GM12878 (cell line): ENCODE measurements around the gene CFAP54.

Experiments
- BHLHE40 ChIP-seq, 2 experiments: fragments of 450-650 bp in 1 of 2; IDR thresholded peaks; 2 replicates each; pipeline ENCODE4 v1.6.1; 2011 to 2017; ENCODE audit warnings: low read depth in 2 of 2, borderline replicate concordance in 1 of 2, improper control_type of control experiment in 1 of 2, low read length in 1 of 2, mild to moderate bottlenecking in 1 of 2
- CEBPB ChIP-seq, 2 experiments: fragments of 150-350 bp in 1 of 2; IDR thresholded peaks; 2 replicates each; pipeline ENCODE4 v1.6.1; 2012 to 2014; ENCODE audit warnings: low read depth in 2 of 2, low read length in 2 of 2, borderline replicate concordance in 1 of 2, inconsistent platforms in 1 of 2
- CTCF ChIP-seq, 3 experiments: IDR thresholded peaks in 2 of 3; conservative IDR thresholded peaks in 1 of 3; 2 replicates each; pipeline ENCODE4 v1.5.1; 2011; ENCODE audit warnings: low read depth in 3 of 3, low read length in 3 of 3, mild to moderate bottlenecking in 3 of 3, control low read depth in 2 of 3, moderate library complexity in 2 of 3, inconsistent platforms in 1 of 3, mixed read lengths in 1 of 3; ENCODE audit not compliant: control insufficient read depth in 2 of 3, insufficient read depth in 1 of 3; ENCODE audit errors: extremely low read depth in 1 of 3
- EP300 ChIP-seq, 2 experiments: fragments of 150-350 bp in 1 of 2; IDR thresholded peaks; 2 replicates each; pipeline ENCODE4 v1.6.1; 2011 to 2012; ENCODE audit warnings: low read depth in 2 of 2, low read length in 2 of 2, borderline replicate concordance in 1 of 2, improper control_type of control experiment in 1 of 2, inconsistent platforms in 1 of 2; ENCODE audit not compliant: control insufficient read depth in 1 of 2
- EZH2 ChIP-seq: IDR thresholded peaks from 2 replicates; pipeline ENCODE4 v1.6.1; 2012; ENCODE audit warnings: low read depth, mild to moderate bottlenecking, control low read depth, inconsistent platforms, low read length, borderline replicate concordance; ENCODE audit not compliant: control insufficient read depth
- FOXM1 ChIP-seq: IDR thresholded peaks from 2 replicates; pipeline ENCODE4 v1.6.1; 2012; ENCODE audit warnings: low read depth, mild to moderate bottlenecking, inconsistent platforms, low read length, moderate library complexity
- RUNX3 ChIP-seq: IDR thresholded peaks from 2 replicates; pipeline ENCODE4 v1.6.1; 2012; ENCODE audit warnings: low read length, inconsistent platforms
- SIN3A ChIP-seq: IDR thresholded peaks from 2 replicates; pipeline ENCODE4 v1.6.1; 2012; ENCODE audit warnings: low read depth, low read length, improper control_type of control experiment
- SMAD1 ChIP-seq: fragments of 450-650 bp; IDR thresholded peaks from 2 replicates; pipeline ENCODE4 v1.6.1; 2018; ENCODE audit warnings: mild to moderate bottlenecking, low read depth; ENCODE audit not compliant: partially characterized antibody
- TARDBP ChIP-seq: IDR thresholded peaks from 2 replicates; pipeline ENCODE4 v1.6.1; 2016; ENCODE audit warnings: borderline replicate concordance
- ZNF24 ChIP-seq: fragments of 450-650 bp; IDR thresholded peaks from 2 replicates; pipeline ENCODE4 v1.6.1; 2017; ENCODE audit warnings: antibody characterized with exemption, mild to moderate bottlenecking
- ZNF274 ChIP-seq: IDR thresholded peaks from one replicate; pipeline ENCODE4 v1.8.0; 2011; ENCODE audit not compliant: insufficient read length, insufficient read depth

- no peak for TF ChIP-seq EP300 (IDR thresholded peaks at IDR 0.05; ENCODE audit: borderline replicate concordance in 1 of 2, control insufficient read depth in 1 of 2, low read depth in 2 of 2, low read length in 2 of 2)
- TF ChIP-seq ZNF274: no peak
- no peak for TF ChIP-seq CTCF (IDR thresholded peaks at IDR 0.05 in 2 of 3, conservative IDR thresholded peaks at IDR 0.05 in 1 of 3; ENCODE audit: control insufficient read depth in 2 of 3, extremely low read depth in 1 of 3, insufficient read depth in 1 of 3, low read depth in 3 of 3, low read length in 3 of 3)
- no peak for TF ChIP-seq BHLHE40 (IDR thresholded peaks at IDR 0.05; ENCODE audit: borderline replicate concordance in 1 of 2, low read depth in 2 of 2, low read length in 1 of 2)
- TF ChIP-seq SIN3A: no peak
- TF ChIP-seq RUNX3: no peak
- no peak for TF ChIP-seq SMAD1
- TF ChIP-seq CEBPB (IDR thresholded peaks at IDR 0.05; ENCODE audit: borderline replicate concordance in 1 of 2, low read depth in 2 of 2, low read length in 2 of 2): no peak
- TF ChIP-seq ZNF24: no peak
- no peak for TF ChIP-seq TARDBP
- TF ChIP-seq FOXM1: no peak
- TF ChIP-seq EZH2: no peak
Observed at GRCh38 chr12:96472384-96472783, 17.0 kb upstream of the CFAP54 start.
